HL-60 (cell line): ENCODE results near the gene ACOXL.

Experiments
- DNase-seq, 2 experiments: peaks; one replicate each; pipeline ENCODE4 v3.0.0-alpha.2; 2010 to 2020; ENCODE audit warnings: low read depth in 1 of 2, low spot score in 1 of 2
- H3K27ac ChIP-seq: fragments of 250-450 bp; sonication (Bioruptor Pico); replicated peaks from 2 replicates; pipeline ENCODE4 v1.5.1; 2020; ENCODE audit warnings: mild to moderate bottlenecking, moderate library complexity
- H3K27me3 ChIP-seq: fragments of 250-450 bp; sonication (Bioruptor Pico); 2 replicates; pipeline ENCODE4 v1.5.1; 2021; ENCODE audit warnings: mild to moderate bottlenecking, moderate library complexity; ENCODE audit not compliant: insufficient read depth, poor library complexity, severe bottlenecking
- H3K4me3 ChIP-seq: replicated peaks from 2 replicates; pipeline ENCODE4 v1.5.1; 2011; ENCODE audit warnings: mild to moderate bottlenecking, control low read depth, low read length; ENCODE audit not compliant: insufficient read depth
- GABPA ChIP-seq: IDR thresholded peaks from 2 replicates; pipeline ENCODE4 v1.6.1; 2012; ENCODE audit warnings: low read depth
- POLR2AphosphoS5 ChIP-seq: IDR thresholded peaks from 2 replicates; pipeline ENCODE4 v1.6.1; 2012; ENCODE audit warnings: low read depth
- SPI1 ChIP-seq: IDR thresholded peaks from 2 replicates; pipeline ENCODE4 v1.6.1; 2012; ENCODE audit warnings: low read depth, mild to moderate bottlenecking, borderline replicate concordance
- TF ChIP-seq, protein P1 (sequence below): IDR thresholded peaks from 2 replicates; pipeline ENCODE4 v1.6.1; 2012; ENCODE audit warnings: low read depth; ENCODE audit not compliant: insufficient replicate concordance
- TF ChIP-seq, protein P2 (sequence below): IDR thresholded peaks from one replicate; pipeline ENCODE4 v1.5.1; 2011; ENCODE audit warnings: low read length, control low read depth, inconsistent platforms; ENCODE audit not compliant: insufficient read depth

The ACOXL gene

DNA sequence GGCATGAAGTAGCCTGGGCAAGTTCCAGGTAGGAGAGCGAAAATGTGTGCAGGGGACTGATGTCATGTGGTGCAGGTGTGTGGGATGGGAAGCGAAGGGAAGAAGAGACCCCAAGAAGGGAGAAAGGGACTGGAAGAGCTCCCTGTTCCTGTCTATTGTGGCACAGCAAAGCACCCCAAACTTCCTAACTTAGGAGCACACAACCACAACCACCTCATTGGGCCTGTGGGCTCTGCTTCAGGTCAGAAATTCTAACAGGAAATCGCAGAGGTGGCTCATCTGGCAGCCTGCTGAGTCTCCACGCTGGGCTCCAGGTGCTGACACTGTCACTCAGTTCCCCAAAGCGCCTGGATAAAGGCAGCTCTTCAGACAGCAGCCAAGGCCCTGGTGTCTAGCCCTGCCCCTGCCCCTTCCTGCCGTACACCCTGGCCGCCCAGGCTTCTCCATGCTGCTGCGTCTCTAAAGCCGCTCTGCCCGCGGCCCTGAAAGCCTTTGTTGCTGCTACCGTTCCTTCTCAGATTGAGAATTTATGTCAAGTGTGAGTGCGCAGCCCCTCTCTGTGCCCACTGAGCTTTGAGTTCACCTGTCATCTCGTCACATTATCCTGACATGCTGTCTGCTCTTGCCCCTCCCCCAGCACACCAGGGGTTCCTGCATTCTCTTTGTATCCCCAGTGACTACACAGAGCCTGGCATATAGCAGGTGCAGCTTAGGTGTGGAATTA, 248.1 kb downstream of the ACOXL start:
- DNase-seq: no peak
- Histone ChIP-seq H3K27me3 (no peaks in the 10 kb centered on the region), H3K27ac (no peak overlapping the region), H3K4me3 (no peak overlapping the region)
- no peak for TF ChIP-seq SPI1
- TF ChIP-seq, protein P1, sequence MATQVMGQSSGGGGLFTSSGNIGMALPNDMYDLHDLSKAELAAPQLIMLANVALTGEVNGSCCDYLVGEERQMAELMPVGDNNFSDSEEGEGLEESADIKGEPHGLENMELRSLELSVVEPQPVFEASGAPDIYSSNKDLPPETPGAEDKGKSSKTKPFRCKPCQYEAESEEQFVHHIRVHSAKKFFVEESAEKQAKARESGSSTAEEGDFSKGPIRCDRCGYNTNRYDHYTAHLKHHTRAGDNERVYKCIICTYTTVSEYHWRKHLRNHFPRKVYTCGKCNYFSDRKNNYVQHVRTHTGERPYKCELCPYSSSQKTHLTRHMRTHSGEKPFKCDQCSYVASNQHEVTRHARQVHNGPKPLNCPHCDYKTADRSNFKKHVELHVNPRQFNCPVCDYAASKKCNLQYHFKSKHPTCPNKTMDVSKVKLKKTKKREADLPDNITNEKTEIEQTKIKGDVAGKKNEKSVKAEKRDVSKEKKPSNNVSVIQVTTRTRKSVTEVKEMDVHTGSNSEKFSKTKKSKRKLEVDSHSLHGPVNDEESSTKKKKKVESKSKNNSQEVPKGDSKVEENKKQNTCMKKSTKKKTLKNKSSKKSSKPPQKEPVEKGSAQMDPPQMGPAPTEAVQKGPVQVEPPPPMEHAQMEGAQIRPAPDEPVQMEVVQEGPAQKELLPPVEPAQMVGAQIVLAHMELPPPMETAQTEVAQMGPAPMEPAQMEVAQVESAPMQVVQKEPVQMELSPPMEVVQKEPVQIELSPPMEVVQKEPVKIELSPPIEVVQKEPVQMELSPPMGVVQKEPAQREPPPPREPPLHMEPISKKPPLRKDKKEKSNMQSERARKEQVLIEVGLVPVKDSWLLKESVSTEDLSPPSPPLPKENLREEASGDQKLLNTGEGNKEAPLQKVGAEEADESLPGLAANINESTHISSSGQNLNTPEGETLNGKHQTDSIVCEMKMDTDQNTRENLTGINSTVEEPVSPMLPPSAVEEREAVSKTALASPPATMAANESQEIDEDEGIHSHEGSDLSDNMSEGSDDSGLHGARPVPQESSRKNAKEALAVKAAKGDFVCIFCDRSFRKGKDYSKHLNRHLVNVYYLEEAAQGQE: no peak
- TF ChIP-seq, protein P2, sequence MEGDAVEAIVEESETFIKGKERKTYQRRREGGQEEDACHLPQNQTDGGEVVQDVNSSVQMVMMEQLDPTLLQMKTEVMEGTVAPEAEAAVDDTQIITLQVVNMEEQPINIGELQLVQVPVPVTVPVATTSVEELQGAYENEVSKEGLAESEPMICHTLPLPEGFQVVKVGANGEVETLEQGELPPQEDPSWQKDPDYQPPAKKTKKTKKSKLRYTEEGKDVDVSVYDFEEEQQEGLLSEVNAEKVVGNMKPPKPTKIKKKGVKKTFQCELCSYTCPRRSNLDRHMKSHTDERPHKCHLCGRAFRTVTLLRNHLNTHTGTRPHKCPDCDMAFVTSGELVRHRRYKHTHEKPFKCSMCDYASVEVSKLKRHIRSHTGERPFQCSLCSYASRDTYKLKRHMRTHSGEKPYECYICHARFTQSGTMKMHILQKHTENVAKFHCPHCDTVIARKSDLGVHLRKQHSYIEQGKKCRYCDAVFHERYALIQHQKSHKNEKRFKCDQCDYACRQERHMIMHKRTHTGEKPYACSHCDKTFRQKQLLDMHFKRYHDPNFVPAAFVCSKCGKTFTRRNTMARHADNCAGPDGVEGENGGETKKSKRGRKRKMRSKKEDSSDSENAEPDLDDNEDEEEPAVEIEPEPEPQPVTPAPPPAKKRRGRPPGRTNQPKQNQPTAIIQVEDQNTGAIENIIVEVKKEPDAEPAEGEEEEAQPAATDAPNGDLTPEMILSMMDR: no peak
- no peak for TF ChIP-seq POLR2AphosphoS5
- no peak for TF ChIP-seq GABPA

DNA sequence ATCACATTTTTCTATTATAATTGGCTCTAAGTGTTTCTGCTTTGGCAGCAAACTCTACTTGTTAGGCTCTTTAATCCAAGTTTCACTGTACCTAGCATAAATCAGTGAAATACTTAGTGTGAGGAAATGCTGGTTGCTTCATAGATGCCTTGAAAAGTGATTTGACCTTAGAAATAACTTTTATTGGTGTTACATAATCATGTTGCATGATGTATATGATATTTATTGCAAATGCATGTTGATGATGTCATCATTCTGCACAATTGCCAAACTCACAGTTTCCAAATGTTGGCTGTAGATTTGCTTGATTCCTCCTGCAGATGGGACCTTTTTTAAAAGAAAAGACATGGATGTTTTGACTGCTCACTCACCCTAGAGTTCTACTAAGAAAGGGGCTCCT, 250.8 kb downstream of the ACOXL start:
- TF ChIP-seq, protein P1: no peak
- TF ChIP-seq GABPA (no peak), SPI1 (no peak), POLR2AphosphoS5 (no peak)
- TF ChIP-seq, protein P2: no peak
- no peak overlapping the region for H3K4me3 ChIP-seq
- no peaks in the 10 kb centered on the region for H3K27me3 ChIP-seq
- DNase-seq: peak; percentile 37 to 52
- H3K27ac ChIP-seq: no peak overlapping the region

DNA sequence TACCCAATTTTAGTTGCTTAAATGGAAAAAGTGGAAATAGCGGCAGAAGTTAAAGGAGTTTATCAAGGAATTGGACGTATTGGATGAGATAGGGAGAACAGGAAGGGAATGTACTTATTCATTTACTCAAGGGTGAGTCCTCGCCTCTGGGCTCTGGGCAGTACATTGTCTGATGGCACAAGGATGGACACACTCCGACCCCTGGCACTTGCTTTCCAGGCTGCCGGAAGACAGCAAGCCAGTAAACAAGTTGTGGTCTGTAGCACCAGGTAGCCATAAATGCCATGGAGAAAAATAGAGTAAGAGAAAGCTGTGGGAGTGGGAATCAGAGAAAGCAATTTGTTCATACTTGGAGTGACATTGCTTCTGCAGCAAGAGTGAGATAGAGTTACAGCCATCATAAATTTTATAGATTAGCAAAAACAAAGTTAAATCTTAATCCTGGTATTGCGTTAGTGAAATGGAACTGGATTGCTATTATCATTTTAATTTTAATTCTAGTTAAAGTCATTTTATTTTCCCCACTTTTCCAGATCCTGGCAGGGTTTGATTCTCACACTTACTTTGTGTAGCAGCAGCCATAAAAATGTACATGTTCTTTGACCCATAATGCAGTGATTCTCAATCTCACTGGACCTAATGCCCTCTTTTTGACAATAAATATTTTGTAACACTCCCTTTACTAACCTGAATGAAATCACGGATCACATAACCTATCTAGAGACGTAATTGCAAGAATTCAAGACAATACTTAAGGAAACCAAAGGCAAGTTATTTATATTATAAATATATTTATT, 252.5 kb downstream of the ACOXL start:
- H3K4me3 ChIP-seq: no peak overlapping the region
- TF ChIP-seq, protein P1: no peak
- DNase-seq: no peak
- H3K27ac ChIP-seq: no peak overlapping the region
- no peaks in the 10 kb centered on the region for H3K27me3 ChIP-seq
